Brain microvascular endothelial cell (primary cell): ENCODE data around the gene GPI.

Source experiments
- DNase-seq: peaks from one replicate; pipeline ENCODE4 v3.0.0-alpha.2; 2020
- H3K27ac ChIP-seq: fragments of 250-450 bp; sonication (Bioruptor Pico); 2 replicates; pipeline ENCODE4 v1.5.1; 2020; ENCODE audit warnings: mild to moderate bottlenecking, moderate library complexity
- H3K27me3 ChIP-seq: fragments of 250-450 bp; sonication (Bioruptor Pico); replicated peaks from 2 replicates; pipeline ENCODE4 v1.5.1; 2020; ENCODE audit warnings: mild to moderate bottlenecking
- H3K36me3 ChIP-seq: fragments of 250-450 bp; sonication (Bioruptor Pico); replicated peaks from 2 replicates; pipeline ENCODE4 v1.5.1; 2020; ENCODE audit warnings: mild to moderate bottlenecking
- H3K4me3 ChIP-seq: 2 replicates; pipeline ENCODE4 v1.5.1; 2011; ENCODE audit warnings: low read depth, mild to moderate bottlenecking, control low read depth, low read length, moderate library complexity
- CTCF ChIP-seq: IDR thresholded peaks from 2 replicates; pipeline ENCODE4 v1.5.1; 2011; ENCODE audit warnings: low read depth, mild to moderate bottlenecking, moderate library complexity, low read length, control low read depth, inconsistent platforms; ENCODE audit errors: missing control alignments
- in situ Hi-C: cut with HindIII; loops from 2 replicates; pipeline ENCODE4 v1.10.0; 2017; ENCODE audit warnings: low sequenced_read_pairs, low pct_ligation_motif_present

Gene GPI

GRCh38 chr19:34403784-34404108 lies 38.8 kb downstream of the GPI start:
- no peak for DNase-seq
- TF ChIP-seq CTCF = no peak
- peak overlapping the region; percentile 96 for H3K4me3 ChIP-seq
- no peaks in the 10 kb centered on the region for H3K27me3 ChIP-seq
- in situ Hi-C loops = no loop called here
- no peak overlapping the region for H3K27ac ChIP-seq
- peaks cover 15% of the 10 kb centered on the region for H3K36me3 ChIP-seq

GRCh38 chr19:34404109-34404909 lies 39.3 kb downstream of the GPI start, which contains the start of gene PDCD2L:
Gene PDCD2L (plus strand): TSS chr19:34404399. CDS start chr19:34404431, 32 bp downstream.
- Histone ChIP-seq H3K27me3 (no peaks in the 10 kb centered on the region), H3K36me3 (peaks cover 10% of the 10 kb centered on the region), H3K27ac (no peak within 1 kb of the TSS), H3K4me3 (peak within 1 kb of the TSS; percentile 96)
- in situ Hi-C loops = no loop called here
- peak; percentile 79 for DNase-seq
- no peak for TF ChIP-seq CTCF

GRCh38 chr19:34405892-34406660 lies 41.1 kb downstream of the GPI start:
- Histone ChIP-seq H3K36me3 (peaks cover 8% of the 10 kb centered on the region), H3K4me3 (no peak overlapping the region), H3K27ac (no peak overlapping the region), H3K27me3 (no peaks in the 10 kb centered on the region)
- in situ Hi-C loops = no loop called here
- TF ChIP-seq CTCF = no peak
- no peak for DNase-seq

GRCh38 chr19:34408411-34408810 lies 43.4 kb downstream of the GPI start:
- no peak for DNase-seq
- Histone ChIP-seq H3K27me3 (no peaks in the 10 kb centered on the region), H3K36me3 (peaks cover 8% of the 10 kb centered on the region), H3K4me3 (no peak overlapping the region), H3K27ac (no peak overlapping the region)
- TF ChIP-seq CTCF = no peak
- in situ Hi-C loops = no loop called here

GRCh38 chr19:34409189-34410164 lies 44.5 kb downstream of the GPI start:
- in situ Hi-C loops = no loop called here
- TF ChIP-seq CTCF = no peak
- Histone ChIP-seq H3K27me3 (no peaks in the 10 kb centered on the region), H3K27ac (no peak overlapping the region), H3K4me3 (no peak overlapping the region), H3K36me3 (peaks cover 8% of the 10 kb centered on the region)
- no peak for DNase-seq
